Omental fat pad (tissue), 4 donors: ENCODE data around the gene RAPGEF6. TPM values are rescaled to one million over a fixed set of nuclear protein-coding genes. Genes with fewer than 3 reads are reported as not detected.
"Not testable (repeated sequence)": the region's sequence is repeated elsewhere in the genome, so short reads cannot be mapped to it uniquely, and the experiment has no call there.

ENCODE experiments used
- ATAC-seq: fragments of 150-250 bp; one replicate; pipeline ENCODE4 v1.9.1; 2016; ENCODE audit warnings: mild to moderate bottlenecking, moderate library complexity; ENCODE audit not compliant: low FRiP score
- DNase-seq: peaks from one replicate; pipeline ENCODE4 v3.0.0-alpha.2; 2019; ENCODE audit warnings: low spot score
- CTCF ChIP-seq, 3 donors: fragments of 450-650 bp; IDR thresholded peaks; one replicate each; pipeline ENCODE4 v1.5.1; 2016 to 2017; ENCODE audit warnings: antibody characterized with exemption in 3 of 3, mild to moderate bottlenecking in 3 of 3, moderate library complexity in 2 of 3
- total RNA-seq, 4 donors: library from RNA; depleted of rRNA; stranded (reverse); fragments of >200 nt; gene quantifications; one replicate each; pipeline ENCODE4 v1.1.0, GENCODE V29; 2016

RAPGEF6 gene
- total RNA-seq, 4 donors from 2014 or later = 14.7 to 31.5 (median 24.2) TPM

GRCh38 chr5:131608597-131608996 lies 26.4 kb downstream of the RAPGEF6 start:
- TF ChIP-seq CTCF (IDR thresholded peaks at IDR 0.05) = no peak
- no peak for ATAC-seq
- DNase-seq = no peak

GRCh38 chr5:131607903-131608540 lies 27.0 kb downstream of the RAPGEF6 start:
- DNase-seq (no peak), ATAC-seq (no peak)
- TF ChIP-seq CTCF (IDR thresholded peaks at IDR 0.05) = no peak

GRCh38 chr5:131607418-131607817 lies 27.6 kb downstream of the RAPGEF6 start:
- ATAC-seq (no peak), DNase-seq (no peak)
- TF ChIP-seq CTCF (IDR thresholded peaks at IDR 0.05) = no peak

- no peak for ATAC-seq
- TF ChIP-seq CTCF (IDR thresholded peaks at IDR 0.05) = no peak
- DNase-seq = no peak
Observed at GRCh38 chr5:131605086-131605485, 29.9 kb downstream of the RAPGEF6 start.

- no peak for DNase-seq
- ATAC-seq = no peak
- TF ChIP-seq CTCF (IDR thresholded peaks at IDR 0.05) = no peak
Observed at GRCh38 chr5:131595088-131596033, 39.7 kb downstream of the RAPGEF6 start.

- TF ChIP-seq CTCF (IDR thresholded peaks at IDR 0.05) = no peak
- DNase-seq (no peak), ATAC-seq (no peak)
Observed at GRCh38 chr5:131593921-131594320, 41.1 kb downstream of the RAPGEF6 start.

- not testable (repeated sequence) for ATAC-seq, DNase-seq
Observed at GRCh38 chr5:131593436-131593835, 41.6 kb downstream of the RAPGEF6 start.
